ENCODE results near the gene ZNF821.

DNA sequence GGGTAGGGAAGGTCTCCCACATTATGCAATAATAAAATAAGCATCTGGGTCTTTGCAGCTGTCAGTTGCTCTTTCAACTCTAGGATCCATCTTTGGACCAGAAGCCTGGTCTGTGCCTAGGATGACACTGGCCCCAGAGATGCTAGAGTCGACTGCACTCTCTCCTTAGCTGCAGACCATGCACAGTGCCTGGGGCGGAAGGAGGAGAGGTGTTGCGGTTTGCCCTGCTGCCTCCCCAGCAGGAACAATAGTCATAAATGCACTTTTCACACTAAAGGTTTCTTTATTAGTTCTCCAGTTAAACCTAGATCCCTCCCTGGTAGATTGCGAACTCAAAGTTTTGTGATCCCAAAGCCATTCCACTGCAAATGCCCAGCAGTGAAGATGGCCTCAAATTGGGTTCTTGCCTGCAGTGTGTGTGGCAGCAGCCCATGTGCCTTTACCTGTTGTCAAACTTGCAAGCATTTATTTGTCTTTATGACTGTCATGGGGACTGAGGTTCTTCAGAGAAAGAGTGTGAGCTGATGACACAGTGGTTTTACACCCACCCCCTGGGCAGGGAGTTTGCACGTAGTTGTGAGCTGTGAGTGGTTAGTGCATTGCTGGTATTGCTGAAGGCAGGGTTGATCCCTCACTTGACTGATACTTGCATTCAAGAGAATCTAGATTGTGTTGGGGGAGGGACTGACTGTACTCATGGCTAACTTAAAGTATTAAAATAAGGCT lies 27.9 kb downstream of the ZNF821 start:
- TF ChIP-seq POLR2A (IDR thresholded peaks at IDR 0.05), result no peak
- TF ChIP-seq, protein P1, sequence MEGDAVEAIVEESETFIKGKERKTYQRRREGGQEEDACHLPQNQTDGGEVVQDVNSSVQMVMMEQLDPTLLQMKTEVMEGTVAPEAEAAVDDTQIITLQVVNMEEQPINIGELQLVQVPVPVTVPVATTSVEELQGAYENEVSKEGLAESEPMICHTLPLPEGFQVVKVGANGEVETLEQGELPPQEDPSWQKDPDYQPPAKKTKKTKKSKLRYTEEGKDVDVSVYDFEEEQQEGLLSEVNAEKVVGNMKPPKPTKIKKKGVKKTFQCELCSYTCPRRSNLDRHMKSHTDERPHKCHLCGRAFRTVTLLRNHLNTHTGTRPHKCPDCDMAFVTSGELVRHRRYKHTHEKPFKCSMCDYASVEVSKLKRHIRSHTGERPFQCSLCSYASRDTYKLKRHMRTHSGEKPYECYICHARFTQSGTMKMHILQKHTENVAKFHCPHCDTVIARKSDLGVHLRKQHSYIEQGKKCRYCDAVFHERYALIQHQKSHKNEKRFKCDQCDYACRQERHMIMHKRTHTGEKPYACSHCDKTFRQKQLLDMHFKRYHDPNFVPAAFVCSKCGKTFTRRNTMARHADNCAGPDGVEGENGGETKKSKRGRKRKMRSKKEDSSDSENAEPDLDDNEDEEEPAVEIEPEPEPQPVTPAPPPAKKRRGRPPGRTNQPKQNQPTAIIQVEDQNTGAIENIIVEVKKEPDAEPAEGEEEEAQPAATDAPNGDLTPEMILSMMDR (IDR thresholded peaks at IDR 0.05), result no peak

Measured in body of pancreas (tissue), 4 donors.